WERI-Rb-1 (cell line): ENCODE measurements around the gene HOXB4.
A peak's percentile ranks its signal among the peaks of the same experiment; 100 is the strongest.

Experiments used
- DNase-seq: peaks from one replicate; pipeline ENCODE4 v3.0.0-alpha.2; 2020
- H3K27ac ChIP-seq: fragments of 250-450 bp; sonication (Bioruptor Pico); 2 replicates; pipeline ENCODE4 v1.5.1; 2020; ENCODE audit warnings: mild to moderate bottlenecking, moderate library complexity
- H3K27me3 ChIP-seq: fragments of 250-450 bp; sonication (Bioruptor Pico); 2 replicates; pipeline ENCODE4 v1.5.1; 2021; ENCODE audit warnings: mild to moderate bottlenecking, low read depth, moderate library complexity; ENCODE audit not compliant: insufficient read depth, severe bottlenecking
- H3K36me3 ChIP-seq: fragments of 250-450 bp; sonication (Bioruptor Pico); 2 replicates; pipeline ENCODE4 v1.5.1; 2020; ENCODE audit warnings: mild to moderate bottlenecking, moderate library complexity
- H3K4me3 ChIP-seq: 2 replicates; pipeline ENCODE4 v1.5.1; 2011; ENCODE audit warnings: low read depth, mild to moderate bottlenecking, control low read depth, low read length
- H3K9me3 ChIP-seq: fragments of 250-450 bp; sonication (Bioruptor Pico); 2 replicates; pipeline ENCODE4 v1.5.1; 2021; ENCODE audit warnings: mild to moderate bottlenecking, moderate library complexity; ENCODE audit not compliant: severe bottlenecking
- TF ChIP-seq, protein P1 (sequence below): IDR thresholded peaks from 2 replicates; pipeline ENCODE4 v1.5.1; 2011; ENCODE audit warnings: low read depth, mild to moderate bottlenecking, control low read depth, inconsistent platforms, low read length

The HOXB4 gene

DNA sequence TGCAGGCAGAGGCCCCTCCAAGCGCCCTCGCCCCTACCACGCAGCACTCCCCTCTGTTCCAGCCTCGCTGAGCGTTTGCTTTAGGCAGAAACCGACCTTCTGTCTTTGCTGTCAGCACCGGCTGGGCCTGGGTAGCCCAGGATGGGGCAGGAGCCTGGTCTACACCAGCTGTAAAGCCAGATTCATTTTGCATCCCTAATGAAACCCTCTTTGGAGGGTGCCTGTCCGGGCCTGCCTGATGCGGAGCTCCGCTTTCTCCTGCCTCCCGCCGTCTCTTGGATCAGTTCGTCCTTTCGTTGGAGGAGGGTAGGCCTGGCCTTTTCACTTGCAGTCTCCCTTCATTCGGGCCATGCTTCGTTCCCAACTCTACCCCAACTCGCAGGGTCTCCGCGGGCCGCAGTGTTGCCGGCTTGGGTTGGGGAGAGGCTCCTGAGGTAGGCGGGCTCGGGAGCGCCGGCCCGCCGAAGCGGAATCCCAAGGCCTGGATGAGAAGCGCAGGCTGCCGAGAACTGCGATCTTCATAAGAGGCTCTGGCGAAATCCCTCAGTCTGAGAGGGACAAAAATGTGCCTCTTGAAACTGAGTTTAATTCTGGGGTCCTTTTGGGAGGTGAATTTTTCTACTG is 41.8 kb upstream of the HOXB4 start:
- Histone ChIP-seq H3K9me3 (peaks cover 3% of the 10 kb centered on the region), H3K36me3 (no peaks in the 10 kb centered on the region), H3K4me3 (no peak overlapping the region), H3K27me3 (peaks cover 100% of the 10 kb centered on the region), H3K27ac (no peak overlapping the region)
- DNase-seq = no peak
- TF ChIP-seq, protein P1, sequence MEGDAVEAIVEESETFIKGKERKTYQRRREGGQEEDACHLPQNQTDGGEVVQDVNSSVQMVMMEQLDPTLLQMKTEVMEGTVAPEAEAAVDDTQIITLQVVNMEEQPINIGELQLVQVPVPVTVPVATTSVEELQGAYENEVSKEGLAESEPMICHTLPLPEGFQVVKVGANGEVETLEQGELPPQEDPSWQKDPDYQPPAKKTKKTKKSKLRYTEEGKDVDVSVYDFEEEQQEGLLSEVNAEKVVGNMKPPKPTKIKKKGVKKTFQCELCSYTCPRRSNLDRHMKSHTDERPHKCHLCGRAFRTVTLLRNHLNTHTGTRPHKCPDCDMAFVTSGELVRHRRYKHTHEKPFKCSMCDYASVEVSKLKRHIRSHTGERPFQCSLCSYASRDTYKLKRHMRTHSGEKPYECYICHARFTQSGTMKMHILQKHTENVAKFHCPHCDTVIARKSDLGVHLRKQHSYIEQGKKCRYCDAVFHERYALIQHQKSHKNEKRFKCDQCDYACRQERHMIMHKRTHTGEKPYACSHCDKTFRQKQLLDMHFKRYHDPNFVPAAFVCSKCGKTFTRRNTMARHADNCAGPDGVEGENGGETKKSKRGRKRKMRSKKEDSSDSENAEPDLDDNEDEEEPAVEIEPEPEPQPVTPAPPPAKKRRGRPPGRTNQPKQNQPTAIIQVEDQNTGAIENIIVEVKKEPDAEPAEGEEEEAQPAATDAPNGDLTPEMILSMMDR = no peak

DNA sequence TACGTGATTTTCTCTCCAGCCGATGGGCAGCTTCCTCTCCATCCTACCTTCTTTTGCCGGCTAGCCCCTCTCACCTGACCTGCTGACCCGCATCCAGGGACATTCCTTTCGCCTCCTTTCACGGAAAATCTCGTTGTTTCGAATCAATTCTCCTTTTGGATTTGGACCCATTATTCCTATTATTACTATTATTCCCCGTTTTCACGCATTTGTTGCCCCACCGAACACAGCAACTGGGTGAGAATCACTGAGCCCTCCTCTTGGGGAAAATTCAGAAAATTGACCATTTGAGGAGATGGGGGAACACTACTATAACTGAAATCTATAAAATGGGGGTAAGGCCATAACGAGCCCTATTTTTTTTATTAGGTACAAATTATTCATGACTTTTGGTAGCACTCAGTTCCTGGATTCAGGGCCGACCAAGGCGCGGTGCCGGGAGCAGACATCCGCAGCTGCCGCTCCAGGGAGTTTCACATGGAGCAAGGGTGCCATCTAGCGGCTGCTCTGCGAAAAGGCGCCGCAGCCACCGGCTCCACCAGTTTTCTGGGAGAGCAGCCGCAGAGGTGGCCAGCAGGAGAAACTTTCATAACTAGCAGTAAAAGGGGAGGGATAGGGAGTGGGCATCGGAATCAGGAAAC is 40.2 kb upstream of the HOXB4 start:
- Histone ChIP-seq H3K9me3 (peaks cover 3% of the 10 kb centered on the region), H3K27ac (no peak overlapping the region), H3K36me3 (no peaks in the 10 kb centered on the region), H3K4me3 (no peak overlapping the region), H3K27me3 (peaks cover 97% of the 10 kb centered on the region)
- peak; percentile 88 for DNase-seq
- TF ChIP-seq, protein P1 = peak; percentile 89

DNA sequence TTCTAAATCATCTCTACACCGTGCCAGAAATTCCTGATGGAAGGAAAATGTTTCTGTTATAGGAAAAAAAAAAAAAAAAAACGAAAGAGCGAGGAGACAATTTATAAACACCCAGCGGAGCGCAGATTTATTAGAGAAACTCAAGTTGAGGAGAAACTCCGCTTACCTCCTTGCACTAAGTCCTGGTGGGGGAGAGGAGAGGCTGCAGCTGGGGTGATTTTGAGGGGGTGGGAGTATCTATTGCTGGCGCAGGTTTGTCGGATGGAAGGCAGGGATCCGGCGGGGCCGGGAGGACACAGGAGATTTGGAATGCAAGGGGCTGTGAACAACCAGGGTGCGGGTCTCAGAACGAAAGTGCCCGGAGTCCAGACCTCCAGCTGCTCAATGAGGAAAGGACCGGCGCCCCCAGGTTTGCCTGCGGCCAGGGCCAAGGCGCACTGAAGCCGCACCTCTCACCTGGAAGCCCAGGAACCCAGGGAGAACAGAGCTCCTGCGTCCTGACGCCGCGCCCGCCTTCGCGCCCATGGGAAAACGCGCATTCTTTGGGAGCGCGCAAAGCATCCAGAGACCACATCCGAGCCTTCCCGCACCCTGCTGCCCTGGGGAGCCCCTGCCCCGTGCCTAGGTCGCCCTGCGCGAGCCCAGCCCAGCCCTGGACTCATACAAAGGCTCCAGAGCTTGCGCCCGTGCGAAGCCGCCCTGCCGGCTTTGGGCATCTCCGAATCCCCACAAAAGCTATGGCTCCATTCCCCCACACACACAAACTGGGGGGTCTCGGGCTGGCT is 39.5 kb upstream of the HOXB4 start:
- no peak overlapping the region for H3K4me3 ChIP-seq

DNA sequence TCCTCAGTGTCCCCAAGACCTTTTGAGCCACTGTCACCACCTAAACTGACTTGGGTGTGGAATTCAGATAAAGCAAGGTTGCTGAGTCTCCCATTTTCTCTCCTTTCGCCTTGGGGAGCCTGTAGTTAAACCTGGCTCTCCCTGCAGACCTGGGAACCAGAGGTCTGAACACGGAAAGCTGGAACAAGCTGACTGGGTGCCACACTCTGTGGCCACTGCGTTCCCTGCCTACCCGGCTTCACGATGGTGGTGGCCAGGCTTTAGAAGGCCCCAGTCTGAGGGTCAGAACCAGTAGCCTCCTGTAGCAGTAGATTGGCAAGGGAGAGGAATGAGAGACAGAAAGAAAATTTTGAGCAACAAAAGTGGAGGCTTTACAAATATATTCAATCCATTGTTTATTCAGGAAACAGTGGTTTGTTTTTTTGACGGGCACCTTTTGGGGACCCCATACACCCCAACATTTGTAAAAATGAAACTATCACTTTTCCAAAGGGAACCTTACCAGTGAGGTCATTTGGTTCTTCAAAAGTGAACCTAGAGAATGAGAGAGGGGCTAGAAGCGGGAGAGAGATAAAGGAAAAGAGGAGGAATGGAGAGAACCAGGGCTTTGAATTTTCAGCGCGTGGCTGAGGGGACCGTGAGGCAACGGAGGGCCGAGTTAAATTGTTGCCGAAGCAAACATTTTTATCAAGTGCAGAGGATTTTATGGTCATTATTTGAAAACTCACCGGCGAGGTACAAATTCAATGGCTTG is 38.7 kb upstream of the HOXB4 start:
- no peaks in the 10 kb centered on the region for H3K36me3 ChIP-seq
- DNase-seq = no peak
- peaks cover 94% of the 10 kb centered on the region for H3K27me3 ChIP-seq
- H3K9me3 ChIP-seq = peaks cover 3% of the 10 kb centered on the region
- TF ChIP-seq, protein P1 = no peak
- no peak overlapping the region for H3K27ac ChIP-seq
- H3K4me3 ChIP-seq = no peak overlapping the region

More for the DNA sequence above, 39.5 kb upstream of the HOXB4 start:
- Histone ChIP-seq H3K27ac (no peak overlapping the region), H3K36me3 (no peaks in the 10 kb centered on the region), H3K27me3 (peaks cover 94% of the 10 kb centered on the region), H3K9me3 (peaks cover 3% of the 10 kb centered on the region)
- TF ChIP-seq, protein P1 = no peak
- DNase-seq = no peak

DNA sequence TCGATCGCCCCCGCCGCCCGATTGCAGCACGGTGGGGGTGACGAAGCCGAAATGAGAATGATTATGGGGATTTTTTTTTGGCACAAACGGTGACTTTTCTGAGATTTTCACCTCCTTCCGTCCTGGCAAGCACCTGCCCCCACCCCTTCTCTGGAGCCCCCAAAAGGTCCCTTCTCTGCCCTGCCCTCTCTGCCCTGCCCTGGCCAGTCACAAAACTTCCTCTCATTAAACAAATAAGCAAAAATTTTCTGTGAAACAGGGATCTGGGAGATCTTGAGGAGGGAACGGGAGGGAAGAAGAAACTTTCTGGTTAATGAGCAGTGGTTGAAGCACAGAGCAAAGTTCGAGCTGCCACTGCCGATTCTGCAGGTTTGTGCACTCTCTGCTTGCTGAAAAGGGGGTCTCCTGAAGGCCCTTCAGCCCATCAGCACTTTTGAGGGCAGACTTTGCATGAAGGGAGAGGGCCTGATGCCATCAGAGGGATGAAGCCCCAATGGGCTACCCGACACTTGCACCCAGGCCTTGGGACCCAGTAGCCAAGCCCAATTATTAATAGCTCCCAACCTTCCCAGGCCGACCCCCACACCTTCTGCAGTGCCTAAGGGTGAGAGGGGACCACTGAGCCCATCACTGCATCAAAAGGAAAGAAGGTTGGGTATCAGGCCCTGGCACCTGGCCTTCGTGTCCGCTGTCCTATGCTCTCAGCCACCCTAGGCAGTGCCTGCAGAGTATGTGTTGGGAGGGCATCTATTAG is 38.0 kb upstream of the HOXB4 start:
- no peaks in the 10 kb centered on the region for H3K9me3 ChIP-seq
- no peak overlapping the region for H3K4me3 ChIP-seq
- H3K27me3 ChIP-seq = peaks cover 91% of the 10 kb centered on the region
- DNase-seq = no peak
- TF ChIP-seq, protein P1 = no peak
- no peak overlapping the region for H3K27ac ChIP-seq
- H3K36me3 ChIP-seq = no peaks in the 10 kb centered on the region
